Keratinocyte (primary cell): ENCODE measurements around the gene CS. TPM values are rescaled to one million over a fixed set of nuclear protein-coding genes. Genes with fewer than 3 reads are reported as not detected.
"Not testable (repeated sequence)": the region's sequence is repeated elsewhere in the genome, so short reads cannot be mapped to it uniquely, and the experiment has no call there.

ENCODE experiments used
- DNase-seq: peaks from one replicate; pipeline ENCODE4 v3.0.0-alpha.2; 2011; ENCODE audit warnings: low read depth, missing footprints, low spot score
- FAIRE-seq: peaks from 2 replicates; lab custom pipeline; 2011; peaks lifted over from hg19 to GRCh38; lab: Jason Lieb, UNC
- H2AFZ ChIP-seq: 2 replicates; pipeline ENCODE4 v1.6.0; 2012; ENCODE audit warnings: low read length, control low read depth, inconsistent platforms; ENCODE audit not compliant: control insufficient read depth
- H3K27ac ChIP-seq: 2 replicates; pipeline ENCODE4 v1.5.1; 2011; ENCODE audit warnings: low read length; ENCODE audit not compliant: control insufficient read depth, insufficient read depth
- H3K27me3 ChIP-seq: 3 replicates; pipeline ENCODE4 v1.6.0; 2011; ENCODE audit warnings: low read length; ENCODE audit not compliant: control insufficient read depth, insufficient read depth; ENCODE audit errors: extremely low read depth
- H3K36me3 ChIP-seq, 2 experiments: 2 replicates in 1 of 2; 3 replicates in 1 of 2; pipeline ENCODE4 v1.5.1; 2011; ENCODE audit warnings: low read length in 2 of 2, mild to moderate bottlenecking in 1 of 2; ENCODE audit not compliant: control insufficient read depth in 2 of 2, insufficient read depth in 2 of 2; ENCODE audit errors: extremely low read depth in 1 of 2
- H3K4me1 ChIP-seq: 3 replicates; pipeline ENCODE4 v1.5.1; 2011; ENCODE audit warnings: low read length; ENCODE audit not compliant: control insufficient read depth, insufficient read depth; ENCODE audit errors: extremely low read depth
- H3K4me2 ChIP-seq: 3 replicates; pipeline ENCODE4 v1.6.0; 2011; ENCODE audit warnings: low read depth, low read length; ENCODE audit not compliant: control insufficient read depth, insufficient read depth; ENCODE audit errors: extremely low read depth
- H3K4me3 ChIP-seq, 3 experiments: fragments of 200-600 bp in 1 of 3; sonication (generic) in 1 of 3; 2 replicates in 2 of 3; 3 replicates in 1 of 3; pipeline ENCODE4 v1.5.1; 2011 to 2016; ENCODE audit warnings: low read length in 3 of 3, mild to moderate bottlenecking in 3 of 3, control low read depth in 2 of 3, inconsistent platforms in 1 of 3, low read depth in 1 of 3, mixed read lengths in 1 of 3, mixed run types in 1 of 3, moderate library complexity in 1 of 3; ENCODE audit not compliant: control insufficient read depth in 2 of 3, insufficient read depth in 2 of 3; ENCODE audit errors: extremely low read depth in 1 of 3
- H3K79me2 ChIP-seq: 2 replicates; pipeline ENCODE4 v1.6.0; 2012; ENCODE audit warnings: low read length; ENCODE audit not compliant: control insufficient read depth, insufficient read depth
- H3K9ac ChIP-seq: 3 replicates; pipeline ENCODE4 v1.6.0; 2011; ENCODE audit warnings: low read length; ENCODE audit not compliant: control insufficient read depth, insufficient read depth; ENCODE audit errors: extremely low read depth
- H3K9me1 ChIP-seq: 3 replicates; pipeline ENCODE4 v1.6.0; 2011; ENCODE audit warnings: low read length; ENCODE audit not compliant: control insufficient read depth, insufficient read depth; ENCODE audit errors: extremely low read depth
- H3K9me3 ChIP-seq: 2 replicates; pipeline ENCODE4 v1.5.1; 2012; ENCODE audit warnings: low read depth, low read length; ENCODE audit not compliant: control insufficient read depth
- H4K20me1 ChIP-seq: 3 replicates; pipeline ENCODE4 v1.6.0; 2011; ENCODE audit warnings: low read length; ENCODE audit not compliant: control insufficient read depth, insufficient read depth; ENCODE audit errors: extremely low read depth
- EZH2 ChIP-seq: IDR thresholded peaks from one replicate; pipeline ENCODE4 v1.6.1; 2012; ENCODE audit warnings: inconsistent platforms, mild to moderate bottlenecking, low read length, moderate library complexity
- dilution Hi-C: fragments of 300-500 bp; cut with MboI; formaldehyde crosslinking; loops from one replicate; pipeline ENCODE4 v1.7.0; 2020; ENCODE audit warnings: low sequenced_read_pairs; ENCODE audit not compliant: extremely low pct_ligation_motif_present
- polyA minus RNA-seq, 3 experiments: library from RNA; depleted of rRNA, polyadenylated mRNA; stranded (reverse); fragments of >200 nt; gene quantifications; 1 replicate in 1 of 3; 2 replicates in 1 of 3; 3 replicates in 1 of 3; pipeline ENCODE4 v1.2.3, GENCODE V29; 2011
- polyA plus RNA-seq, 5 experiments: library from polyadenylated mRNA; depleted of rRNA in 3 of 5; stranded (reverse) in 3 of 5; stranded (forward) in 1 of 5; unstranded in 1 of 5; fragments of >200 nt; gene quantifications; 1 replicate in 1 of 5; 2 replicates in 3 of 5; 3 replicates in 1 of 5; pipeline versions ENCODE4 v1.2.1 to v1.2.3, GENCODE V29; 2011 to 2012; ENCODE audit warnings: missing spikeins in 2 of 5, low read depth in 1 of 5, low replicate concordance in 1 of 5
- TF ChIP-seq, protein P1 (sequence below), 3 experiments: IDR thresholded peaks in 1 of 3; conservative IDR thresholded peaks in 1 of 3; optimal IDR thresholded peaks in 1 of 3; 2 replicates in 2 of 3; 3 replicates in 1 of 3; pipeline versions ENCODE3 to v1.5.1; 2011; ENCODE audit warnings: low read length in 3 of 3, mild to moderate bottlenecking in 3 of 3, moderate library complexity in 2 of 3, control low read depth in 1 of 3, inconsistent platforms in 1 of 3; ENCODE audit not compliant: insufficient read depth in 2 of 3; ENCODE audit errors: extremely low read depth in 1 of 3

CS gene
- polyA plus RNA-seq (54.3 to 197 TPM (median 105 TPM) in 3 replicates), polyA minus RNA-seq (67.6 to 211 TPM (median 146 TPM) in 3 replicates)
- 50.2 TPM for polyA plus RNA-seq (2011; ENCODE audit: low read depth)
- 127 and 169 TPM in 2 replicates for polyA plus RNA-seq (2011; cell fraction: cytosol; rRNA removed)
- 154 and 160 TPM in 2 replicates for polyA plus RNA-seq (2011; cell fraction: nucleus; rRNA removed)
- 71.9 and 113 TPM in 2 replicates for polyA plus RNA-seq (2012; ENCODE audit: low replicate concordance)
- polyA minus RNA-seq (2011; cell fraction: cytosol; rRNA and poly(A)+ RNA removed) = 105 TPM
- polyA minus RNA-seq (2011; cell fraction: nucleus; rRNA and poly(A)+ RNA removed) = 83.0 and 115 TPM in 2 replicates

DNA sequence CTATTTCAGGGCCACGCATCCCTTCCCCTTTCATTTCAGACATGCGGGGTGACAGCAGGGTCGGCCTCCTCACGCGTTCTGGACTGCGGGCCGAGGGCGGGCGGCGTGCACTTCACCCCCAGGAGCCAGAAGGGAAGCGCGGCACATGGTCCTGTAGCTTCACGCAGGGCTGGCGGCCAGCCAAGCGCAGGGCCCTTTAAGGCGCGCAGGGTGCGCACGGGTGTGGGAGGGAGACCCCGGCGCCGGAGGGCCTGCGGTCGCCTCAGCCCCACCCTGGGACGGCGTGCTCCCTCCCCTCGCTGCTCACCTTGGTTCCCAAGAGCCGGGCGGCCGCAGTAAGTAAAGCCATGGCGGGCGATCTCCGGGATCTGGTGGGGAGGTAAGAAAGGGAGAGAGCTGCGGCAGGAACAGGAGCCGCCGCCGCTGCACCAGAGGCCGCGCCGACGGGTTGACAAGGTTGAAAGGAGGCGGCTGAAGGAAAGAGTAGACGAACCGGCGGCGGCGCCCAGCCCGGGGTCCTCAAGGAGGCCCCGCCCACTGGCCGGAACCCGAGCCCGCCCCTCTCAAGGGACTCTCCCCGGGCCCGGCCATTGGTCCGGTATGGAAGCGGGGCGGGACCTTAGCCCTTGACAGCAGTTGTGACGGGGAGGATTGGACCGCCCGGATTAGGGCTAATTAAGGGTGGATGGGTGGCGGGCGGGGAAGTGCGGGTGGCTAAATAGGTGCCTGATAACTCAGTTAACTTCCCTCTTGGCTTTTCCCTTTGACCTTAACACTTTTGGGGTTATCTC lies at the start of gene CS:
CS (minus strand) TSS at position 478 of the 791 bp plus-strand sequence; CDS start at position 349, 129 bp downstream.
- H3K36me3 ChIP-seq = peaks cover 6 to 9% of the 10 kb centered on the region in 2 experiments
- no peaks in the 10 kb centered on the region for H3K27me3 ChIP-seq
- peak within 1 kb of the TSS; percentile 100 for H3K4me2 ChIP-seq
- H3K27ac ChIP-seq = peak within 1 kb of the TSS; percentile 88
- H3K4me1 ChIP-seq = peaks cover 21% of the 10 kb centered on the region
- no peaks in the 10 kb centered on the region for H4K20me1 ChIP-seq
- peaks cover 46% of the 10 kb centered on the region for H3K79me2 ChIP-seq
- no peaks in the 10 kb centered on the region for H3K9me3 ChIP-seq
- no peaks in the 10 kb centered on the region for H3K9me1 ChIP-seq
- H2AFZ ChIP-seq = peak within 1 kb of the TSS; percentile 75
- dilution Hi-C loops = no loop called here
- FAIRE-seq = peak; percentile 5
- peak within 1 kb of the TSS; percentile 81 to 99 (median 91) for H3K4me3 ChIP-seq
- DNase-seq = peak; percentile 83
- TF ChIP-seq, protein P1, sequence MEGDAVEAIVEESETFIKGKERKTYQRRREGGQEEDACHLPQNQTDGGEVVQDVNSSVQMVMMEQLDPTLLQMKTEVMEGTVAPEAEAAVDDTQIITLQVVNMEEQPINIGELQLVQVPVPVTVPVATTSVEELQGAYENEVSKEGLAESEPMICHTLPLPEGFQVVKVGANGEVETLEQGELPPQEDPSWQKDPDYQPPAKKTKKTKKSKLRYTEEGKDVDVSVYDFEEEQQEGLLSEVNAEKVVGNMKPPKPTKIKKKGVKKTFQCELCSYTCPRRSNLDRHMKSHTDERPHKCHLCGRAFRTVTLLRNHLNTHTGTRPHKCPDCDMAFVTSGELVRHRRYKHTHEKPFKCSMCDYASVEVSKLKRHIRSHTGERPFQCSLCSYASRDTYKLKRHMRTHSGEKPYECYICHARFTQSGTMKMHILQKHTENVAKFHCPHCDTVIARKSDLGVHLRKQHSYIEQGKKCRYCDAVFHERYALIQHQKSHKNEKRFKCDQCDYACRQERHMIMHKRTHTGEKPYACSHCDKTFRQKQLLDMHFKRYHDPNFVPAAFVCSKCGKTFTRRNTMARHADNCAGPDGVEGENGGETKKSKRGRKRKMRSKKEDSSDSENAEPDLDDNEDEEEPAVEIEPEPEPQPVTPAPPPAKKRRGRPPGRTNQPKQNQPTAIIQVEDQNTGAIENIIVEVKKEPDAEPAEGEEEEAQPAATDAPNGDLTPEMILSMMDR (optimal IDR thresholded peaks at IDR 0.05 in 1 of 3, IDR thresholded peaks at IDR 0.05 in 1 of 3, conservative IDR thresholded peaks at IDR 0.05 in 1 of 3; ENCODE audit: extremely low read depth in 1 of 3, insufficient read depth in 2 of 3, low read length in 3 of 3) = no peak
- TF ChIP-seq EZH2 = no peak
- H3K9ac ChIP-seq = peak within 1 kb of the TSS; percentile 96

DNA sequence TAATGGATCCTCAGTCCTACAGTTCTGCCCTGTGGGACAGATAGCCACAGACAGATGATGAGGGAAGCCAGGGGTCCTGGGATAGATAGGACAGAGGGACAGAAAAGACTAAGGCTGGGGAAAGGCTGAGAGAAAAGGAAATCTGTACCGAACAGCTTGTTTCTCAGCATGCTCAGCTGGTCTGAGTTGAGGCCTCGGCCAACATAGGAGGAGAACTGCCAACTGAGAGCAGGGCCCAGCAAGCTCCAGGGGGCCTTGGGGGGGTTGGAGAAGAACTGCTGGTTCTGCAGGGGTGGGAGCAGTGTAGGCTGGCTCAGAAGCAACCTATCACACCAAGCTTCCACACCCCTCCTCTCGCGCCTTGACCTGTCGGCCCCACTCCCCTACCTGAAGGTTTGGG lies 48.6 kb upstream of the CS start:
- Histone ChIP-seq H3K27me3 (no peaks in the 10 kb centered on the region), H2AFZ (no peak overlapping the region), H3K9me3 (no peaks in the 10 kb centered on the region), H3K9me1 (no peaks in the 10 kb centered on the region), H3K4me1 (peaks cover 6% of the 10 kb centered on the region), H3K4me3 (no peak overlapping the region), H3K36me3 (peaks cover 49 to 56% of the 10 kb centered on the region in 2 experiments), H3K27ac (no peak overlapping the region), H4K20me1 (no peaks in the 10 kb centered on the region), H3K4me2 (no peak overlapping the region), H3K9ac (no peak overlapping the region), H3K79me2 (no peaks in the 10 kb centered on the region)
- dilution Hi-C loops = no loop called here
- no peak for FAIRE-seq
- DNase-seq = no peak
- TF ChIP-seq, protein P1 (optimal IDR thresholded peaks at IDR 0.05 in 1 of 3, IDR thresholded peaks at IDR 0.05 in 1 of 3, conservative IDR thresholded peaks at IDR 0.05 in 1 of 3; ENCODE audit: extremely low read depth in 1 of 3, insufficient read depth in 2 of 3, low read length in 3 of 3) = no peak
- no peak for TF ChIP-seq EZH2

DNA sequence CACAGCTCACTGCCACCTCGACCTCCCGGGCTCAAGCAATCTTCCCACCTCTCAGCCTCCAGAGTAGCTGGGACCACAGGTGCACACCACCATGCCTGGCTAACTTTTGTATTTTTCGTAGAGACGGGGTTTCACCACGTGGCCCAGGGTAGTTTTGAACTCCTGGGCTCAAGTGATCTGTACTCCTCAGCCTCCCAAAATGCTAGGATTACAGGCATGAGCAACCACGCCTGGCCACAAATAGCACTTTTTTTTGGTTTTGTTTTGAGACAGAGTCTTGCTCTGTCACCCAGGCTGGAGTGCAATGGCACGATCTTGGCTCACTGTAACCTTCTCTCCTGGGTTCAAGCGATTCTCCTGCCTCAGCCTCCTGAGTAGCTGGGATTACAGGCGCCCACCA lies 47.1 kb upstream of the CS start:
- H4K20me1 ChIP-seq, H3K9me1 ChIP-seq, FAIRE-seq, H3K79me2 ChIP-seq, H3K4me3 ChIP-seq, H2AFZ ChIP-seq, H3K9me3 ChIP-seq, H3K4me1 ChIP-seq, H3K27ac ChIP-seq, dilution Hi-C loops, H3K27me3 ChIP-seq, H3K4me2 ChIP-seq, H3K9ac ChIP-seq, DNase-seq: not testable (repeated sequence)
- peaks cover 56 to 58% of the 10 kb centered on the region in 2 experiments for H3K36me3 ChIP-seq
